GM23338 (cell line): ENCODE measurements around the gene PTP4A1. TPM values are rescaled to one million over a fixed set of nuclear protein-coding genes. Genes with fewer than 3 reads are reported as not detected.

Experiments used
- ATAC-seq: fragments of 200-7000 bp; cut with Tn5 transposase; 3 replicates; pipeline ENCODE4 v1.9.1; 2020
- DNase-seq: peaks from one replicate; pipeline ENCODE4 v3.0.0-alpha.2; 2015; ENCODE audit warnings: low spot score
- H2AFZ ChIP-seq: fragments of 200-600 bp; sonication (generic); 2 replicates; pipeline ENCODE4 v1.8.0; 2016; ENCODE audit warnings: antibody characterized with exemption, mild to moderate bottlenecking, moderate library complexity
- H3F3A ChIP-seq: fragments of 200-600 bp; sonication (generic); replicated peaks from 2 replicates; pipeline ENCODE4 v1.8.0; 2017; ENCODE audit warnings: antibody characterized with exemption, mixed run types, low read depth
- H3K27ac ChIP-seq: fragments of 200-600 bp; sonication (generic); 2 replicates; pipeline ENCODE4 v1.6.1; 2016; ENCODE audit warnings: low read depth
- H3K27me3 ChIP-seq: fragments of 200-600 bp; sonication (generic); 2 replicates; pipeline ENCODE4 v1.8.0; 2016; ENCODE audit warnings: mild to moderate bottlenecking, mixed run types, moderate library complexity; ENCODE audit not compliant: insufficient read depth
- H3K36me3 ChIP-seq: fragments of 200-600 bp; sonication (generic); 2 replicates; pipeline ENCODE4 v1.8.0; 2016; ENCODE audit warnings: mild to moderate bottlenecking; ENCODE audit not compliant: insufficient read depth
- H3K4me1 ChIP-seq: fragments of 200-600 bp; sonication (generic); 2 replicates; pipeline ENCODE4 v1.8.0; 2016; ENCODE audit warnings: mild to moderate bottlenecking, moderate library complexity; ENCODE audit not compliant: insufficient read depth
- H3K4me2 ChIP-seq: fragments of 200-600 bp; sonication (generic); 2 replicates; pipeline ENCODE4 v1.7.1; 2017; ENCODE audit warnings: mixed run types
- H3K4me3 ChIP-seq: fragments of 200-600 bp; sonication (generic); 2 replicates; pipeline ENCODE4 v1.6.1; 2016; ENCODE audit warnings: mixed run types
- H3K79me2 ChIP-seq: fragments of 200-600 bp; sonication (generic); replicated peaks from 2 replicates; pipeline ENCODE4 v1.8.0; 2017; ENCODE audit warnings: mild to moderate bottlenecking; ENCODE audit not compliant: insufficient read depth
- H3K9me2 ChIP-seq: fragments of 200-600 bp; sonication (generic); 2 replicates; pipeline ENCODE4 v1.8.0; 2017; ENCODE audit not compliant: insufficient read depth
- H4K20me1 ChIP-seq: fragments of 200-600 bp; sonication (generic); replicated peaks from 2 replicates; pipeline ENCODE4 v1.8.0; 2017; ENCODE audit warnings: mild to moderate bottlenecking; ENCODE audit not compliant: insufficient read depth
- H3K27ac Mint-ChIP-seq: 2 replicates; pipeline ENCODE4 v1.8.0; 2020; ENCODE audit warnings: inconsistent platforms, mild to moderate bottlenecking, moderate library complexity, mixed read lengths
- H3K27me3 Mint-ChIP-seq: 3 replicates; pipeline ENCODE4 v1.8.0; 2022; ENCODE audit warnings: low read depth, mild to moderate bottlenecking, moderate library complexity, mixed read lengths, inconsistent platforms; ENCODE audit not compliant: insufficient read depth, poor library complexity
- H3K36me3 Mint-ChIP-seq: 3 replicates; pipeline ENCODE4 v1.8.0; 2021; ENCODE audit warnings: low read depth, mild to moderate bottlenecking, inconsistent platforms, moderate library complexity, mixed read lengths
- H3K4me1 Mint-ChIP-seq: 3 replicates; pipeline ENCODE4 v1.8.0; 2020; ENCODE audit warnings: mild to moderate bottlenecking, inconsistent platforms, mixed read lengths
- H3K4me3 Mint-ChIP-seq: 3 replicates; pipeline ENCODE4 v1.8.0; 2021; ENCODE audit warnings: moderate library complexity, mild to moderate bottlenecking, inconsistent platforms, mixed read lengths
- H3K9me3 Mint-ChIP-seq: 3 replicates; pipeline ENCODE4 v1.8.0; 2020; ENCODE audit warnings: moderate library complexity, mild to moderate bottlenecking, inconsistent platforms, mixed read lengths
- CREB1 ChIP-seq: fragments of 250-450 bp; sonication (Bioruptor Pico); IDR thresholded peaks from 2 replicates; pipeline ENCODE4 v1.5.0; 2020; ENCODE audit warnings: low read depth, mild to moderate bottlenecking, moderate library complexity
- ETS1 ChIP-seq: IDR thresholded peaks from 2 replicates; pipeline ENCODE4 v1.6.1; 2016; ENCODE audit warnings: antibody characterized with exemption
- EZH2phosphoT487 ChIP-seq: fragments of 200-600 bp; sonication (generic); IDR thresholded peaks from one replicate; pipeline ENCODE4 v1.8.1; 2018; ENCODE audit warnings: antibody characterized with exemption; ENCODE audit not compliant: unreplicated experiment
- JUNB ChIP-seq: IDR thresholded peaks from one replicate; pipeline ENCODE4 v1.6.1; 2016; ENCODE audit warnings: antibody characterized with exemption; ENCODE audit not compliant: unreplicated experiment
- NANOG ChIP-seq: IDR thresholded peaks from 2 replicates; pipeline ENCODE4 v1.6.1; 2016; ENCODE audit warnings: antibody characterized with exemption, borderline replicate concordance
- POLR2AphosphoS5 ChIP-seq: IDR thresholded peaks from 2 replicates; pipeline ENCODE4 v1.6.1; 2016; ENCODE audit warnings: antibody characterized with exemption, low read depth
- STAT1 ChIP-seq: IDR thresholded peaks from one replicate; pipeline ENCODE4 v1.6.1; 2016; ENCODE audit warnings: antibody characterized with exemption; ENCODE audit not compliant: unreplicated experiment
- ZNF114 ChIP-seq: fragments of 250-450 bp; sonication (Bioruptor Pico); IDR thresholded peaks from 2 replicates; pipeline ENCODE4 v1.5.0; 2020; ENCODE audit warnings: mild to moderate bottlenecking, moderate library complexity
- ZNF331 ChIP-seq: fragments of 250-450 bp; sonication (Bioruptor Pico); IDR thresholded peaks from 2 replicates; pipeline ENCODE4 v1.5.0; 2020; ENCODE audit warnings: low read depth, mild to moderate bottlenecking, moderate library complexity
- ZNF462 ChIP-seq: fragments of 250-450 bp; sonication (Bioruptor Pico); IDR thresholded peaks from 2 replicates; pipeline ENCODE4 v1.5.0; 2020; ENCODE audit warnings: mild to moderate bottlenecking, moderate library complexity
- polyA plus RNA-seq: library from polyadenylated mRNA; unstranded; fragments of >200 nt; fragmentation: Nextera tagmentation; extraction: Ambion mirVana; gene quantifications from 2 replicates; pipeline ENCODE4 v1.2.1, GENCODE V29; 2016
- total RNA-seq: library from RNA; depleted of rRNA; stranded (reverse); fragments of >200 nt; shearing (Covaris generic); gene quantifications from 2 replicates; pipeline ENCODE4 v1.2.3, GENCODE V29; 2014

Gene PTP4A1
- total and polyA plus RNA-seq, 2 experiments from 2014 or later, result 99.0 to 102 TPM

GRCh38 chr6:63546236-63546635, 26.0 kb upstream of the PTP4A1 start:
- Histone ChIP-seq H3K4me1 (no peaks in the 10 kb centered on the region), H3K4me3 (no peak overlapping the region), H3K79me2 (no peaks in the 10 kb centered on the region), H2AFZ (no peak overlapping the region), H3K27me3 (no peaks in the 10 kb centered on the region), H3K4me2 (no peak overlapping the region), H3K9me2 (no peaks in the 10 kb centered on the region), H4K20me1 (no peaks in the 10 kb centered on the region), H3F3A (no peaks in the 10 kb centered on the region), H3K27ac (no peak overlapping the region), H3K36me3 (no peaks in the 10 kb centered on the region)
- DNase-seq (no peak), ATAC-seq (no peak)
- TF ChIP-seq ZNF462 (no peak), ETS1 (no peak), EZH2phosphoT487 (no peak), STAT1 (no peak), POLR2AphosphoS5 (no peak), CREB1 (CRISPR knock-in tag) (no peak), ZNF331 (CRISPR knock-in tag) (no peak), ZNF114 (CRISPR knock-in tag) (no peak), NANOG (no peak), JUNB (no peak)
- Mint-ChIP-seq H3K9me3 (peaks cover 6% of the 10 kb centered on the region), H3K27me3 (peaks cover 2% of the 10 kb centered on the region), H3K4me1 (no peaks in the 10 kb centered on the region), H3K4me3 (no peak overlapping the region), H3K36me3 (no peaks in the 10 kb centered on the region), H3K27ac (no peak overlapping the region)
